Trophoblast cell (in vitro differentiated cells and primary cell): ENCODE data around the gene GXYLT1. TPM values are rescaled to one million over a fixed set of nuclear protein-coding genes. Genes with fewer than 3 reads are reported as not detected.

Experiments used
- DNase-seq, 2 donors: peaks; one replicate each; pipeline ENCODE4 v3.0.0-alpha.2; 2016
- H2AFZ ChIP-seq: 2 replicates; pipeline ENCODE4 v1.6.1; 2013; ENCODE audit warnings: low read length, moderate library complexity, mild to moderate bottlenecking; ENCODE audit not compliant: insufficient read depth, poor library complexity
- H2AK5ac ChIP-seq: 2 replicates; pipeline ENCODE4 v1.6.1; 2013; ENCODE audit warnings: mild to moderate bottlenecking, low read length
- H2BK120ac ChIP-seq: 2 replicates; pipeline ENCODE4 v1.6.1; 2013; ENCODE audit warnings: low read length, mild to moderate bottlenecking, moderate library complexity; ENCODE audit not compliant: insufficient read depth, poor library complexity
- H2BK12ac ChIP-seq: 2 replicates; pipeline ENCODE4 v1.6.1; 2013; ENCODE audit warnings: mild to moderate bottlenecking, low read length, moderate library complexity
- H2BK5ac ChIP-seq: 2 replicates; pipeline ENCODE4 v1.6.1; 2013; ENCODE audit warnings: low read length, low read depth, moderate library complexity, mild to moderate bottlenecking; ENCODE audit not compliant: poor library complexity
- H3K14ac ChIP-seq: 2 replicates; pipeline ENCODE4 v1.6.1; 2013; ENCODE audit warnings: mild to moderate bottlenecking, low read length
- H3K18ac ChIP-seq: 2 replicates; pipeline ENCODE4 v1.6.1; 2013; ENCODE audit warnings: mild to moderate bottlenecking, low read length
- H3K23ac ChIP-seq: 2 replicates; pipeline ENCODE4 v1.6.1; 2013; ENCODE audit warnings: low read length
- H3K27ac ChIP-seq: 2 replicates; pipeline ENCODE4 v1.5.1; 2013; ENCODE audit warnings: low read depth, mild to moderate bottlenecking, inconsistent platforms, low read length, moderate library complexity
- H3K27me3 ChIP-seq: 2 replicates; pipeline ENCODE4 v1.6.1; 2013; ENCODE audit warnings: inconsistent platforms, mild to moderate bottlenecking, low read length, moderate library complexity; ENCODE audit not compliant: insufficient read depth
- H3K36me3 ChIP-seq, 2 experiments: 1 replicate in 1 of 2; 2 replicates in 1 of 2; pipeline ENCODE4 v1.6.1; 2013; ENCODE audit warnings: low read length in 2 of 2, mild to moderate bottlenecking in 2 of 2, moderate library complexity in 1 of 2; ENCODE audit not compliant: insufficient read depth in 2 of 2, control insufficient read depth in 1 of 2
- H3K4ac ChIP-seq: 2 replicates; pipeline ENCODE4 v1.6.1; 2013; ENCODE audit warnings: low read depth, mild to moderate bottlenecking, low read length, moderate library complexity
- H3K4me1 ChIP-seq, 2 experiments: 1 replicate in 1 of 2; 2 replicates in 1 of 2; pipeline ENCODE4 v1.6.1; 2013; ENCODE audit warnings: low read length in 2 of 2, mild to moderate bottlenecking in 2 of 2, moderate library complexity in 1 of 2; ENCODE audit not compliant: insufficient read depth in 2 of 2, control insufficient read depth in 1 of 2
- H3K4me2 ChIP-seq: 2 replicates; pipeline ENCODE4 v1.6.1; 2013; ENCODE audit warnings: inconsistent platforms, mild to moderate bottlenecking, low read length, moderate library complexity
- H3K4me3 ChIP-seq: 2 replicates; pipeline ENCODE4 v1.5.1; 2013; ENCODE audit warnings: mild to moderate bottlenecking, low read depth, low read length, inconsistent platforms
- H3K79me1 ChIP-seq: one replicate; pipeline ENCODE4 v1.6.1; 2013; ENCODE audit warnings: low read length
- H3K79me2 ChIP-seq: 2 replicates; pipeline ENCODE4 v1.6.1; 2013; ENCODE audit warnings: low read length, mild to moderate bottlenecking; ENCODE audit not compliant: control insufficient read depth, insufficient read depth, poor library complexity
- H3K9ac ChIP-seq: 2 replicates; pipeline ENCODE4 v1.6.1; 2013; ENCODE audit warnings: mild to moderate bottlenecking, low read length
- H3K9me3 ChIP-seq: 2 replicates; pipeline ENCODE4 v1.6.1; 2013; ENCODE audit warnings: low read depth, mild to moderate bottlenecking, control low read depth, inconsistent platforms, low read length; ENCODE audit not compliant: insufficient read depth
- H4K12ac ChIP-seq: 2 replicates; pipeline ENCODE4 v1.6.1; 2013; ENCODE audit warnings: low read depth, mild to moderate bottlenecking, low read length, moderate library complexity
- H4K8ac ChIP-seq: 2 replicates; pipeline ENCODE4 v1.6.1; 2013; ENCODE audit warnings: low read depth, mild to moderate bottlenecking, low read length, moderate library complexity
- H4K91ac ChIP-seq: one replicate; pipeline ENCODE4 v1.6.1; 2013; ENCODE audit warnings: low read depth, mild to moderate bottlenecking, low read length, moderate library complexity
- WGBS: extraction: QIAGEN DNeasy Blood & Tissue Kit; methylation state at CpG from one replicate; pipeline ENCODE4 v1.1.7; 2013; ENCODE audit warnings: missing lambda C conversion rate; ENCODE audit not compliant: insufficient read length, insufficient coverage; ENCODE audit errors: extremely low coverage; 5-methylcytosine and 5-hydroxymethylcytosine counted together
- polyA plus RNA-seq: library from polyadenylated mRNA; stranded (reverse); fragments of 200-250 nt; gene quantifications from 2 replicates; pipeline ENCODE4 v1.2.3, GENCODE V29; 2013

The GXYLT1 gene, protein sequence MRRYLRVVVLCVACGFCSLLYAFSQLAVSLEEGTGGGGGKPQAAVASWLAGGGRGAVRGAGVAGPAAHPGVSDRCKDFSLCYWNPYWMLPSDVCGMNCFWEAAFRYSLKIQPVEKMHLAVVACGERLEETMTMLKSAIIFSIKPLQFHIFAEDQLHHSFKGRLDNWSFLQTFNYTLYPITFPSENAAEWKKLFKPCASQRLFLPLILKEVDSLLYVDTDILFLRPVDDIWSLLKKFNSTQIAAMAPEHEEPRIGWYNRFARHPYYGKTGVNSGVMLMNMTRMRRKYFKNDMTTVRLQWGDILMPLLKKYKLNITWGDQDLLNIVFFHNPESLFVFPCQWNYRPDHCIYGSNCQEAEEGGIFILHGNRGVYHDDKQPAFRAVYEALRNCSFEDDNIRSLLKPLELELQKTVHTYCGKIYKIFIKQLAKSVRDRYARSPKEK
- 10.9 and 11.5 TPM in 2 replicates for polyA plus RNA-seq

DNA sequence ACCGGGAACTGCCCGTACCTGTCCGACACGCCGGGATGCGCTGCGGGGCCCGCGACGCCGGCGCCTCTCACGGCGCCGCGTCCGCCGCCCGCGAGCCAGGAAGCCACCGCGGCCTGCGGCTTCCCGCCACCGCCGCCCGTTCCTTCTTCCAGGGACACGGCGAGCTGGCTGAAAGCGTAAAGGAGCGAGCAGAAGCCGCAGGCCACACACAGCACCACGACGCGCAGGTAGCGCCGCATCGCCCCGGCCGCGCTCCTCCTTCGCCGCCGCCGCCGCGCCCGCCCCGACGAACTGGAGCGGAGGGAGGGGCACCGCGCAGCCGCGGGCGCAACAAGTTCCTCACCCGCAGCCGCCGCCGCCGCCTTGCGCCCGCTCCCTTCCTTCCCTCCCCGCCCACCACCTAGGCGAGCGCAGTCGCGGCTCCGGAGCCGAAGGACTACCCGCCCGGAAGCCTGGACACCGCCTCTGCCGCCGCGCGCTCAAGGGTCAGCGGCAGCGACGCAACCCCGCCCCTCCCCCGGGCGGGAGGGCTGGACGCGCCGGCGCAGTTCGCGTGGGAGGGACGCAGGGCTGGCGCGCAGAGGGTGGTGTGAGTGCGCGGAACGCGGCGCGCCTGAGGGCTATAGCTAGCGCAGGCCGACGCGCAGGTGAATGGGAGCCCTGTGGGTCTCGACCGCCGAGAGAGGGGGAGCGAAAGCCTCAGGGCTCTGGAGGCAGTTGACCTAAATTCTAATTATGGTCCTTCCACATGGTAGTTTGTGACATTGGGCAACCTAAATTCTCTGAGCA is at the start of gene GXYLT1:
TSS of gene GXYLT1 (minus strand) at position 467 of the 789 bp plus-strand sequence. CDS start at position 239, 228 bp downstream.
- no CpG with 5 or more reads among the region's 106 CpGs for WGBS
- H2AK5ac ChIP-seq = no peak within 1 kb of the TSS
- H3K18ac ChIP-seq = peak within 1 kb of the TSS; percentile 44
- H4K12ac ChIP-seq = peak within 1 kb of the TSS; percentile 45
- peak within 1 kb of the TSS; percentile 58 for H2BK5ac ChIP-seq
- H4K91ac ChIP-seq = peak within 1 kb of the TSS; percentile 58
- H2BK120ac ChIP-seq = peak within 1 kb of the TSS; percentile 26
- H3K36me3 ChIP-seq = no peaks in the 10 kb centered on the region
- H3K27ac ChIP-seq = peak within 1 kb of the TSS; percentile 81
- no peak within 1 kb of the TSS for H3K23ac ChIP-seq
- peak within 1 kb of the TSS; percentile 70 for H3K4me2 ChIP-seq
- H3K79me2 ChIP-seq = peaks cover 6% of the 10 kb centered on the region
- H3K27me3 ChIP-seq = no peaks in the 10 kb centered on the region
- H3K4ac ChIP-seq = peak within 1 kb of the TSS; percentile 4
- no peaks in the 10 kb centered on the region for H3K9me3 ChIP-seq
- peak within 1 kb of the TSS; percentile 97 for H3K4me3 ChIP-seq
- peak within 1 kb of the TSS; percentile 60 for H4K8ac ChIP-seq
- H3K79me1 ChIP-seq = peaks cover 7% of the 10 kb centered on the region
- DNase-seq = peak; percentile 98
- H3K4me1 ChIP-seq = peaks cover 0 to 5% of the 10 kb centered on the region in 2 experiments
- peak within 1 kb of the TSS; percentile 18 for H2BK12ac ChIP-seq
- peak within 1 kb of the TSS; percentile 45 for H3K14ac ChIP-seq
- H3K9ac ChIP-seq = peak within 1 kb of the TSS; percentile 64
- H2AFZ ChIP-seq = peak within 1 kb of the TSS; percentile 80

DNA sequence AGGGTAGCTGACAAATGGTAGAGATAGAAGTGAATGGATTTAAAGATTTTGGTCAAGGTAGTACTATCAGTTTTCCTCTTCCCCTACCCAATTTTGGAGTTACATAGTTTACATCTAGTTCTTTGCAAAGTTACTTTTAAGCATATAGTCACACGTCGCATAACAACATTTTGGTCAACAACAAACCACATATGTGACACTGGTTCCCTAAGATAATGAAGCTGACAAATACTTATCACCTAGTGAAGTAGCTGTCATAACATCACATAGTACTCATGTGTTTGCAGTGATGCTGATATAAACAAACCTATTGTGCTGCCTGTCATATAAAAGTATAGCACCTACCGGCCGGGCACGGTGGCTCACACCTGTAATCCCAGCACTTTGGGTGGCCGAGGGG is 48.0 kb upstream of the GXYLT1 start:
- Histone ChIP-seq H4K91ac (no peak overlapping the region), H3K9ac (no peak overlapping the region), H4K8ac (no peak overlapping the region), H3K18ac (no peak overlapping the region), H3K79me1 (no peaks in the 10 kb centered on the region), H3K14ac (no peak overlapping the region), H3K79me2 (no peaks in the 10 kb centered on the region), H3K27ac (no peak overlapping the region), H3K9me3 (no peaks in the 10 kb centered on the region), H3K23ac (no peak overlapping the region), H2AFZ (no peak overlapping the region), H3K4ac (no peak overlapping the region), H3K36me3 (no peaks in the 10 kb centered on the region), H3K4me1 (no peaks in the 10 kb centered on the region), H3K4me3 (no peak overlapping the region), H3K4me2 (no peak overlapping the region), H2BK12ac (no peak overlapping the region), H2AK5ac (no peak overlapping the region), H4K12ac (no peak overlapping the region), H2BK5ac (no peak overlapping the region), H3K27me3 (no peaks in the 10 kb centered on the region), H2BK120ac (no peak overlapping the region)
- no CpG with 5 or more reads among the region's 6 CpGs for WGBS
- DNase-seq = no peak

- H3K27me3 ChIP-seq = no peaks in the 10 kb centered on the region
- no peaks in the 10 kb centered on the region for H3K36me3 ChIP-seq
- no peak overlapping the region for H2BK120ac ChIP-seq
- no CpG with 5 or more reads among the region's 1 CpG for WGBS
- H2BK12ac ChIP-seq = no peak overlapping the region
- no peak overlapping the region for H3K23ac ChIP-seq
- H3K4me1 ChIP-seq = no peaks in the 10 kb centered on the region
- H4K8ac ChIP-seq = no peak overlapping the region
- H3K14ac ChIP-seq = no peak overlapping the region
- H3K18ac ChIP-seq = peak overlapping the region; percentile 22
- no peak overlapping the region for H3K27ac ChIP-seq
- no peak overlapping the region for H3K4ac ChIP-seq
- no peak overlapping the region for H4K91ac ChIP-seq
- no peak for DNase-seq
- no peak overlapping the region for H3K4me3 ChIP-seq
- H3K4me2 ChIP-seq = no peak overlapping the region
- no peak overlapping the region for H2BK5ac ChIP-seq
- H3K79me2 ChIP-seq = no peaks in the 10 kb centered on the region
- no peak overlapping the region for H3K9ac ChIP-seq
- no peaks in the 10 kb centered on the region for H3K9me3 ChIP-seq
- no peak overlapping the region for H2AFZ ChIP-seq
- H2AK5ac ChIP-seq = no peak overlapping the region
- no peak overlapping the region for H4K12ac ChIP-seq
- no peaks in the 10 kb centered on the region for H3K79me1 ChIP-seq
Measured at GRCh38 chr12:42192258-42192657, 47.6 kb upstream of the GXYLT1 start.

GRCh38 chr12:42190376-42190775 is 45.7 kb upstream of the GXYLT1 start:
- H4K12ac ChIP-seq = no peak overlapping the region
- no peak overlapping the region for H2AFZ ChIP-seq
- no peak overlapping the region for H3K4ac ChIP-seq
- H3K23ac ChIP-seq = no peak overlapping the region
- no peaks in the 10 kb centered on the region for H3K9me3 ChIP-seq
- H3K4me3 ChIP-seq = no peak overlapping the region
- H3K36me3 ChIP-seq = no peaks in the 10 kb centered on the region
- H3K79me1 ChIP-seq = no peaks in the 10 kb centered on the region
- DNase-seq = no peak
- H4K8ac ChIP-seq = no peak overlapping the region
- no peak overlapping the region for H3K9ac ChIP-seq
- no peak overlapping the region for H3K27ac ChIP-seq
- H2BK120ac ChIP-seq = no peak overlapping the region
- no peaks in the 10 kb centered on the region for H3K27me3 ChIP-seq
- no peak overlapping the region for H3K14ac ChIP-seq
- no peaks in the 10 kb centered on the region for H3K79me2 ChIP-seq
- H4K91ac ChIP-seq = no peak overlapping the region
- H3K18ac ChIP-seq = no peak overlapping the region
- H3K4me1 ChIP-seq = no peaks in the 10 kb centered on the region
- H2BK5ac ChIP-seq = no peak overlapping the region
- no peak overlapping the region for H2BK12ac ChIP-seq
- no peak overlapping the region for H3K4me2 ChIP-seq
- no peak overlapping the region for H2AK5ac ChIP-seq
